ENCODE data around the gene CST8. TPM values are rescaled to one million over a fixed set of nuclear protein-coding genes. Genes with fewer than 3 reads are reported as not detected.

CST8 gene
- total RNA-seq, 1 donor from 2014 or later, result not detected

- Mint-ChIP-seq H3K36me3 (ENCODE audit: unreplicated experiment) (no peaks in the 10 kb centered on the region), H3K9me3 (ENCODE audit: unreplicated experiment) (no peaks in the 10 kb centered on the region), H3K4me1 (ENCODE audit: unreplicated experiment) (peaks cover 10% of the 10 kb centered on the region), H3K4me3 (ENCODE audit: unreplicated experiment) (no peak overlapping the region), H3K27ac (ENCODE audit: unreplicated experiment) (peak overlapping the region; percentile 8), H3K27me3 (ENCODE audit: unreplicated experiment) (no peaks in the 10 kb centered on the region)
- no peak for DNase-seq (ENCODE audit: extremely low spot score, unreplicated experiment)
- TF ChIP-seq CTCF (IDR thresholded peaks at IDR 0.05), result no peak
Measured at GRCh38 chr20:23515250-23515939, 24.5 kb downstream of the CST8 start.

GRCh38 chr20:23517719-23518118, 26.8 kb downstream of the CST8 start:
- DNase-seq (ENCODE audit: extremely low spot score, unreplicated experiment), result no peak
- H3K27me3 Mint-ChIP-seq (ENCODE audit: unreplicated experiment), result peaks cover 2% of the 10 kb centered on the region
- no peak for TF ChIP-seq CTCF (IDR thresholded peaks at IDR 0.05)
- H3K4me3 Mint-ChIP-seq (ENCODE audit: unreplicated experiment), result no peak overlapping the region
- H3K4me1 Mint-ChIP-seq (ENCODE audit: unreplicated experiment), result peaks cover 10% of the 10 kb centered on the region
- no peak overlapping the region for H3K27ac Mint-ChIP-seq (ENCODE audit: unreplicated experiment)
- no peaks in the 10 kb centered on the region for H3K9me3 Mint-ChIP-seq (ENCODE audit: unreplicated experiment)
- H3K36me3 Mint-ChIP-seq (ENCODE audit: unreplicated experiment), result no peaks in the 10 kb centered on the region

GRCh38 chr20:23519556-23519955, 28.6 kb downstream of the CST8 start:
- no peak for TF ChIP-seq CTCF (IDR thresholded peaks at IDR 0.05)
- no peak overlapping the region for H3K27ac Mint-ChIP-seq (ENCODE audit: unreplicated experiment)
- no peaks in the 10 kb centered on the region for H3K36me3 Mint-ChIP-seq (ENCODE audit: unreplicated experiment)

GRCh38 chr20:23520185-23520584, 29.3 kb downstream of the CST8 start:
- H3K27ac Mint-ChIP-seq (ENCODE audit: unreplicated experiment), result no peak overlapping the region
- TF ChIP-seq CTCF (IDR thresholded peaks at IDR 0.05), result no peak
- H3K36me3 Mint-ChIP-seq (ENCODE audit: unreplicated experiment), result no peaks in the 10 kb centered on the region
- peaks cover 9% of the 10 kb centered on the region for H3K27me3 Mint-ChIP-seq (ENCODE audit: unreplicated experiment)
- H3K4me1 Mint-ChIP-seq (ENCODE audit: unreplicated experiment), result peaks cover 3% of the 10 kb centered on the region
- H3K9me3 Mint-ChIP-seq (ENCODE audit: unreplicated experiment), result no peaks in the 10 kb centered on the region
- no peak overlapping the region for H3K4me3 Mint-ChIP-seq (ENCODE audit: unreplicated experiment)
- no peak for DNase-seq (ENCODE audit: extremely low spot score, unreplicated experiment)

More at GRCh38 chr20:23519556-23519955, 28.6 kb downstream of the CST8 start:
- H3K27me3 Mint-ChIP-seq (ENCODE audit: unreplicated experiment), result peaks cover 9% of the 10 kb centered on the region
- no peak overlapping the region for H3K4me3 Mint-ChIP-seq (ENCODE audit: unreplicated experiment)
- H3K4me1 Mint-ChIP-seq (ENCODE audit: unreplicated experiment), result peaks cover 10% of the 10 kb centered on the region
- DNase-seq (ENCODE audit: extremely low spot score, unreplicated experiment), result no peak
- H3K9me3 Mint-ChIP-seq (ENCODE audit: unreplicated experiment), result no peaks in the 10 kb centered on the region

GRCh38 chr20:23524146-23524545, 33.2 kb downstream of the CST8 start:
- Mint-ChIP-seq H3K27ac (ENCODE audit: unreplicated experiment) (no peak overlapping the region), H3K36me3 (ENCODE audit: unreplicated experiment) (no peaks in the 10 kb centered on the region), H3K27me3 (ENCODE audit: unreplicated experiment) (peaks cover 12% of the 10 kb centered on the region), H3K4me3 (ENCODE audit: unreplicated experiment) (no peak overlapping the region), H3K9me3 (ENCODE audit: unreplicated experiment) (peaks cover 10% of the 10 kb centered on the region), H3K4me1 (ENCODE audit: unreplicated experiment) (no peaks in the 10 kb centered on the region)
- TF ChIP-seq CTCF (IDR thresholded peaks at IDR 0.05), result no peak
- DNase-seq (ENCODE audit: extremely low spot score, unreplicated experiment), result no peak
